Suppressor macrophage treated with lipopolysaccharide for 1 hour (primary cell): Measurements from ENCODE around the gene PPIC.

Experiments used
- DNase-seq, 3 donors: peaks; one replicate each; pipeline ENCODE4 v3.0.0-alpha.2; 2020 to 2022

The PPIC gene

GRCh38 chr5:123036391-123037103, at the start of gene PPIC:
Gene PPIC, minus strand, starts transcription at chr5:123036725. Its CDS starts 100 bp downstream, at chr5:123036625.
- peak; percentile 59 to 88 (median 72) for DNase-seq

GRCh38 chr5:123085638-123086286, 49.2 kb upstream of the PPIC start:
- DNase-seq: no peak

GRCh38 chr5:123084730-123085605, 48.4 kb upstream of the PPIC start:
- no peak for DNase-seq

GRCh38 chr5:123083298-123083697, 46.8 kb upstream of the PPIC start:
- DNase-seq: no peak

GRCh38 chr5:123080215-123080614, 43.7 kb upstream of the PPIC start:
- DNase-seq: no peak

GRCh38 chr5:123075521-123076163, 39.1 kb upstream of the PPIC start:
- no peak for DNase-seq

- DNase-seq: no peak
Measured at GRCh38 chr5:123068368-123068938, 31.9 kb upstream of the PPIC start.

GRCh38 chr5:123066016-123066415, 29.5 kb upstream of the PPIC start:
- DNase-seq: no peak

- no peak for DNase-seq
Measured at GRCh38 chr5:123059455-123059854, 22.9 kb upstream of the PPIC start.

- DNase-seq: no peak
Measured at GRCh38 chr5:123051206-123051605, 14.7 kb upstream of the PPIC start.

GRCh38 chr5:123047706-123048105, 11.2 kb upstream of the PPIC start:
- no peak for DNase-seq

GRCh38 chr5:123046222-123046621, 9.7 kb upstream of the PPIC start:
- DNase-seq: no peak

GRCh38 chr5:123044926-123045617, 8.5 kb upstream of the PPIC start:
- no peak for DNase-seq

GRCh38 chr5:123039673-123040072, 3.1 kb upstream of the PPIC start:
- no peak for DNase-seq

GRCh38 chr5:123037104-123037418, 536 bp upstream of the PPIC start:
- DNase-seq: no peak

- peak in 2 of 3 donors; percentile 20 to 42 for DNase-seq
Measured at GRCh38 chr5:123035918-123036390, 571 bp downstream of the PPIC start.

GRCh38 chr5:123035360-123035917, 1.1 kb downstream of the PPIC start:
- DNase-seq: peak; percentile 13 to 52 (median 26)

GRCh38 chr5:123033157-123033671, 3.3 kb downstream of the PPIC start:
- DNase-seq: no peak

GRCh38 chr5:123028222-123028621, 8.3 kb downstream of the PPIC start:
- DNase-seq: no peak

- DNase-seq: no peak
Measured at GRCh38 chr5:123014689-123015088, 21.8 kb downstream of the PPIC start.

- no peak for DNase-seq
Measured at GRCh38 chr5:123012321-123012720, 24.2 kb downstream of the PPIC start.
